Common myeloid progenitor, CD34-positive (primary cell): ENCODE measurements around the gene CFLAR.

Experiments used
- CTCF ChIA-PET: fragments of 350-600 bp; sonication (Branson Sonifier 250); formaldehyde crosslinking; loops from one replicate; lab custom pipeline; 2021; ENCODE audit warnings: antibody characterized with exemption; lab: Charles Lee
- POLR2A ChIA-PET: fragments of 350-600 bp; sonication (Branson Sonifier 250); formaldehyde crosslinking; loops from one replicate; lab custom pipeline; 2021; ENCODE audit warnings: antibody characterized with exemption; lab: Charles Lee
- DNase-seq, 3 donors: peaks; one replicate each; pipeline versions ENCODE4 v3.0.0 to v3.0.0-alpha.2; 2013
- H3K27ac ChIP-seq, 2 experiments: 1 replicate in 1 of 2; 2 replicates in 1 of 2; pipeline ENCODE4 v1.7.0; 2013; ENCODE audit warnings: inconsistent platforms in 2 of 2, low read length in 2 of 2, mild to moderate bottlenecking in 2 of 2, low read depth in 1 of 2, moderate library complexity in 1 of 2; ENCODE audit not compliant: severe bottlenecking in 2 of 2, insufficient read depth in 1 of 2, poor library complexity in 1 of 2
- H3K27me3 ChIP-seq, 5 experiments: replicated peaks in 2 of 5; 1 replicate in 3 of 5; 2 replicates in 2 of 5; pipeline versions ENCODE4 v1.6.1 to v1.7.0; 2013; ENCODE audit warnings: low read length in 4 of 5, mild to moderate bottlenecking in 2 of 5, moderate library complexity in 2 of 5, inconsistent platforms in 1 of 5; ENCODE audit not compliant: insufficient read depth in 5 of 5, control insufficient read depth in 4 of 5
- H3K36me3 ChIP-seq, 4 experiments: 1 replicate in 2 of 4; 2 replicates in 2 of 4; pipeline versions ENCODE4 v1.6.1 to v1.7.0; 2013; ENCODE audit warnings: low read length in 3 of 4, control low read depth in 1 of 4, mild to moderate bottlenecking in 1 of 4; ENCODE audit not compliant: control insufficient read depth in 4 of 4, insufficient read depth in 4 of 4
- H3K4me1 ChIP-seq, 4 experiments: 1 replicate in 3 of 4; 2 replicates in 1 of 4; pipeline versions ENCODE4 v1.6.1 to v1.7.1; 2013; ENCODE audit warnings: low read length in 3 of 4, mild to moderate bottlenecking in 3 of 4, control low read depth in 1 of 4, inconsistent platforms in 1 of 4, moderate library complexity in 1 of 4; ENCODE audit not compliant: control insufficient read depth in 4 of 4, insufficient read depth in 4 of 4; ENCODE audit errors: control extremely low read depth in 1 of 4
- H3K4me3 ChIP-seq, 7 experiments: 1 replicate in 4 of 7; 2 replicates in 3 of 7; pipeline versions ENCODE4 v1.5.1 to v1.7.0; 2013; ENCODE audit warnings: mild to moderate bottlenecking in 7 of 7, low read length in 6 of 7, moderate library complexity in 6 of 7, inconsistent platforms in 2 of 7, low read depth in 2 of 7, control low read depth in 1 of 7; ENCODE audit not compliant: insufficient read depth in 4 of 7, control insufficient read depth in 1 of 7; ENCODE audit errors: extremely low read depth in 1 of 7
- H3K9me3 ChIP-seq, 5 experiments: 1 replicate in 4 of 5; 2 replicates in 1 of 5; pipeline versions ENCODE4 v1.6.1 to v1.7.1; 2013; ENCODE audit warnings: low read length in 4 of 5, mild to moderate bottlenecking in 2 of 5, inconsistent platforms in 1 of 5, low read depth in 1 of 5, moderate library complexity in 1 of 5; ENCODE audit not compliant: control insufficient read depth in 4 of 5, insufficient read depth in 2 of 5; ENCODE audit errors: control extremely low read depth in 1 of 5
- WGBS: methylation state at CpG from one replicate; pipeline ENCODE4 v1.1.5; 2013; ENCODE audit not compliant: insufficient coverage; 5-methylcytosine and 5-hydroxymethylcytosine counted together

The CFLAR gene

GRCh38 chr2:201203916-201204654, 88.1 kb downstream of the CFLAR start:
- ChIA-PET CTCF (interaction anchor here (0.7 to 1.4 kb wide), 3 partner anchors 19 to 230 kb away, joined by 3 to 7 read pairs (median 5); no protein-coding TSS in a partner anchor), POLR2A (no interaction called here)
- Histone ChIP-seq H3K36me3 (peaks cover 15 to 73% (median 54%) of the 10 kb centered on the region in 4 experiments), H3K4me3 (no peak overlapping the region), H3K27me3 (no peaks in the 10 kb centered on the region), H3K9me3 (no peaks in the 10 kb centered on the region), H3K4me1 (peaks cover 0 to 4% (median under 1%) of the 10 kb centered on the region in 4 experiments), H3K27ac (no peak overlapping the region)
- DNase-seq: no peak
- WGBS: 100% methylated on average over 3 of the region's 6 CpGs

GRCh38 chr2:201204655-201205514, 88.9 kb downstream of the CFLAR start:
- no peak overlapping the region for H3K27ac ChIP-seq
- H3K27me3 ChIP-seq: no peaks in the 10 kb centered on the region
- peaks cover 15 to 75% (median 57%) of the 10 kb centered on the region in 4 experiments for H3K36me3 ChIP-seq
- ChIA-PET POLR2A (no interaction called here), CTCF (interaction anchor here (0.8 to 1.6 kb wide), 4 partner anchors 11 to 27 kb away, joined by 3 to 7 read pairs (median 4); no protein-coding TSS in a partner anchor)
- no peak overlapping the region for H3K4me3 ChIP-seq
- no peaks in the 10 kb centered on the region for H3K9me3 ChIP-seq
- 95% methylated on average over 9 of the region's 9 CpGs for WGBS
- no peak for DNase-seq
- H3K4me1 ChIP-seq: peaks cover 0 to 7% (median under 1%) of the 10 kb centered on the region in 4 experiments

- Histone ChIP-seq H3K36me3 (peaks cover 19 to 75% (median 57%) of the 10 kb centered on the region in 4 experiments), H3K27ac (no peak overlapping the region), H3K4me1 (peaks cover 0 to 7% (median under 1%) of the 10 kb centered on the region in 4 experiments), H3K4me3 (no peak overlapping the region), H3K27me3 (no peaks in the 10 kb centered on the region), H3K9me3 (no peaks in the 10 kb centered on the region)
- WGBS: 100% methylated on average over 3 of the region's 3 CpGs
- ChIA-PET POLR2A (no interaction called here), CTCF (interaction anchor here (0.8 to 1.6 kb wide), 2 partner anchors 11 to 20 kb away, joined by 3 to 4 read pairs; no protein-coding TSS in a partner anchor)
- no peak for DNase-seq
These were observed 89.5 kb downstream of the CFLAR start for GRCh38 chr2:201205515-201205849.

- Histone ChIP-seq H3K4me3 (no peak overlapping the region), H3K36me3 (peaks cover 15 to 60% (median 44%) of the 10 kb centered on the region in 4 experiments), H3K27me3 (no peaks in the 10 kb centered on the region), H3K27ac (no peak overlapping the region), H3K4me1 (peaks cover 0 to 7% (median 3%) of the 10 kb centered on the region in 4 experiments), H3K9me3 (no peaks in the 10 kb centered on the region)
- 97% methylated on average over 5 of the region's 12 CpGs for WGBS
- POLR2A ChIA-PET: interaction anchor here (0.9 kb wide), 1 partner anchor 13 kb away, joined by 3 read pairs; no protein-coding TSS in a partner anchor
- CTCF ChIA-PET: interaction anchor here (1.0 to 4.0 kb wide), 4 partner anchors 12 to 25 kb away, joined by 4 to 26 read pairs (median 8); partner anchors contain the start of gene CASP10
- DNase-seq: peak in 2 of 3 donors; percentile 42 to 47
These were observed 92.7 kb downstream of the CFLAR start for GRCh38 chr2:201208563-201209252.

GRCh38 chr2:201215963-201216362, 100.0 kb downstream of the CFLAR start:
- peaks cover 12 to 31% (median 28%) of the 10 kb centered on the region in 4 experiments for H3K4me1 ChIP-seq
- WGBS: 96% methylated on average over 3 of the region's 4 CpGs
- peaks cover 17 to 43% (median 31%) of the 10 kb centered on the region in 4 experiments for H3K36me3 ChIP-seq
- H3K9me3 ChIP-seq: no peaks in the 10 kb centered on the region
- H3K27ac ChIP-seq: no peak overlapping the region
- no peak for DNase-seq
- H3K4me3 ChIP-seq: no peak overlapping the region
- ChIA-PET CTCF (no interaction called here), POLR2A (no interaction called here)
- no peaks in the 10 kb centered on the region for H3K27me3 ChIP-seq

- Histone ChIP-seq H3K36me3 (peaks cover 15 to 42% (median 27%) of the 10 kb centered on the region in 4 experiments), H3K27ac (no peak overlapping the region), H3K4me3 (no peak overlapping the region), H3K27me3 (no peaks in the 10 kb centered on the region), H3K9me3 (no peaks in the 10 kb centered on the region), H3K4me1 (peaks cover 12 to 33% (median 26%) of the 10 kb centered on the region in 4 experiments)
- DNase-seq: no peak
- CTCF ChIA-PET: no interaction called here
- WGBS: 100% methylated on average over 1 of the region's 1 CpG
- POLR2A ChIA-PET: no interaction called here
These were observed 101.0 kb downstream of the CFLAR start for GRCh38 chr2:201216918-201217317.
